Stomach (tissue), 9 donors: ENCODE results near the gene TANGO6. TPM values are rescaled to one million over a fixed set of nuclear protein-coding genes. Genes with fewer than 3 reads are reported as not detected.

ENCODE experiments used
- DNase-seq, 2 donors: peaks; one replicate each; pipeline versions ENCODE4 v3.0.0 to v3.0.0-alpha.2; 2013 to 2019
- H3K27ac ChIP-seq, 5 donors: fragments of 200-600 bp in 4 of 5; sonication (generic) in 4 of 5; one replicate each; pipeline ENCODE4 v1.5.1; 2013 to 2019; ENCODE audit warnings: mild to moderate bottlenecking in 1 of 5, moderate library complexity in 1 of 5
- H3K27me3 ChIP-seq, 3 donors: fragments of 200-600 bp; sonication (generic); one replicate each; pipeline ENCODE4 v1.5.1; 2017 to 2019; ENCODE audit warnings: mixed run types in 1 of 3
- H3K36me3 ChIP-seq, 4 donors: fragments of 200-600 bp; sonication (generic); 1 replicate in 3 of 4; 2 replicates in 1 of 4; pipeline ENCODE4 v1.5.1; 2016 to 2019
- H3K4me1 ChIP-seq, 4 donors: fragments of 200-600 bp; sonication (generic); one replicate each; pipeline ENCODE4 v1.5.1; 2016 to 2019
- H3K4me3 ChIP-seq, 4 donors: fragments of 200-600 bp; sonication (generic) in 3 of 4; one replicate each; pipeline ENCODE4 v1.5.1; 2016 to 2019; ENCODE audit warnings: mild to moderate bottlenecking in 1 of 4
- H3K9me3 ChIP-seq, 4 donors: fragments of 200-600 bp; sonication (generic); one replicate each; pipeline ENCODE4 v1.5.1; 2016 to 2019
- EP300 ChIP-seq: sonication (generic); formaldehyde crosslinking; IDR thresholded peaks from one replicate; pipeline ENCODE4 v1.6.1; 2017; ENCODE audit warnings: antibody characterized with exemption
- POLR2A ChIP-seq, 4 donors: fragments of 450-650 bp; IDR thresholded peaks; one replicate each; pipeline ENCODE4 v1.6.1; 2016; ENCODE audit warnings: antibody characterized with exemption in 4 of 4, control low read depth in 2 of 4, mild to moderate bottlenecking in 1 of 4, moderate library complexity in 1 of 4
- POLR2AphosphoS5 ChIP-seq, 3 donors: sonication (generic); formaldehyde crosslinking; IDR thresholded peaks; one replicate each; pipeline ENCODE4 v1.6.1; 2016; ENCODE audit warnings: antibody characterized with exemption in 3 of 3
- WGBS, 5 donors: extraction: QIAGEN DNeasy Blood & Tissue Kit in 3 of 5; methylation state at CpG; one replicate each; pipeline versions ENCODE4 v1.1.5 to v1.1.7; 2013 to 2018; 5-methylcytosine and 5-hydroxymethylcytosine counted together
- intact Hi-C: fragments of 100-400 bp; cut with DNase I; formaldehyde crosslinking; loops from one replicate; pipeline ENCODE4 v1.15.1; 2023; ENCODE audit warnings: low total_unique reads
- polyA plus RNA-seq, 3 donors: library from polyadenylated mRNA; stranded (reverse); fragments of 200-250 nt; gene quantifications; one replicate each; pipeline ENCODE4 v1.2.3, GENCODE V29; 2013
- total RNA-seq, 5 donors: library from RNA; depleted of rRNA; stranded (reverse); fragments of >200 nt; gene quantifications; one replicate each; pipeline versions ENCODE4 v1.1.0 to v1.2.3, GENCODE V29; 2014 to 2016
- TF ChIP-seq, protein P1 (sequence below), 7 experiments: fragments of 450-650 bp in 4 of 7; fragments of 200-600 bp in 3 of 7; sonication (generic) in 3 of 7; IDR thresholded peaks; one replicate each; pipeline ENCODE4 v1.5.1; 2016 to 2019; ENCODE audit warnings: antibody characterized with exemption in 7 of 7, control low read depth in 2 of 7, mild to moderate bottlenecking in 1 of 7
- donor health status: healthy with polysubstance abuse.
- donor health status: Bipolar disorder and iron deficiency.
- donor health status: healthy.

TANGO6 gene
- total and polyA plus RNA-seq, 8 donors: 2.2 to 32.7 (median 11.4) TPM

- peaks cover 6 to 18% (median 8%) of the 10 kb centered on the region in 4 donors for H3K4me1 ChIP-seq
- no peak overlapping the region for H3K27ac ChIP-seq
- DNase-seq: peak in 1 of 2 donors; percentile 5
- H3K27me3 ChIP-seq: no peaks in the 10 kb centered on the region
- 68 to 78% (median 72%) methylated on average over 6 of the region's 6 CpGs for WGBS, 5 donors
- H3K4me3 ChIP-seq: no peak overlapping the region
- H3K9me3 ChIP-seq: no peaks in the 10 kb centered on the region
- TF ChIP-seq, protein P1, sequence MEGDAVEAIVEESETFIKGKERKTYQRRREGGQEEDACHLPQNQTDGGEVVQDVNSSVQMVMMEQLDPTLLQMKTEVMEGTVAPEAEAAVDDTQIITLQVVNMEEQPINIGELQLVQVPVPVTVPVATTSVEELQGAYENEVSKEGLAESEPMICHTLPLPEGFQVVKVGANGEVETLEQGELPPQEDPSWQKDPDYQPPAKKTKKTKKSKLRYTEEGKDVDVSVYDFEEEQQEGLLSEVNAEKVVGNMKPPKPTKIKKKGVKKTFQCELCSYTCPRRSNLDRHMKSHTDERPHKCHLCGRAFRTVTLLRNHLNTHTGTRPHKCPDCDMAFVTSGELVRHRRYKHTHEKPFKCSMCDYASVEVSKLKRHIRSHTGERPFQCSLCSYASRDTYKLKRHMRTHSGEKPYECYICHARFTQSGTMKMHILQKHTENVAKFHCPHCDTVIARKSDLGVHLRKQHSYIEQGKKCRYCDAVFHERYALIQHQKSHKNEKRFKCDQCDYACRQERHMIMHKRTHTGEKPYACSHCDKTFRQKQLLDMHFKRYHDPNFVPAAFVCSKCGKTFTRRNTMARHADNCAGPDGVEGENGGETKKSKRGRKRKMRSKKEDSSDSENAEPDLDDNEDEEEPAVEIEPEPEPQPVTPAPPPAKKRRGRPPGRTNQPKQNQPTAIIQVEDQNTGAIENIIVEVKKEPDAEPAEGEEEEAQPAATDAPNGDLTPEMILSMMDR (IDR thresholded peaks at IDR 0.05): no peak
- TF ChIP-seq POLR2AphosphoS5 (IDR thresholded peaks at IDR 0.05) (no peak), EP300 (no peak), POLR2A (IDR thresholded peaks at IDR 0.05) (no peak)
- intact Hi-C loops: no loop called here
- H3K36me3 ChIP-seq: peaks cover 49 to 91% (median 84%) of the 10 kb centered on the region in 4 donors
Observed at GRCh38 chr16:69116906-69117305, 273.6 kb downstream of the TANGO6 start.

DNA sequence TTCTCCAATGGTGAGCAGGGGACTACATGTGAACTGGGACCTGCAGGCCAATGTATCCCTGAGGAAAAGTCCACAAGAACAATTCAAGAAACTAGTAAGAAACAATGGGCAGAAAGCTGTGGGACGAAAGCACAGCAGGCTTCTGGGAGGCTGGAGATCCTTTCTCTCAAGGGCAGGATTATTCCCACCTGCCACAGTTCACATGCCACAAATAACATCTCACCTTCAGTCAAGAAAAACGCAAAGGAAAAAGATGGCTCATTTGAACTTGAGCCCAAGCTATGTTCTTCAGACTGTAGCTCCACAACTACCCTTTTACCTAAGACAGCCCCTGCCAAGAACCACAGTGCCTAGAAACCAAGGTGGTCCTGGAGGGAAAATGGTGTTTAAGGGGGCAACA, 275.1 kb downstream of the TANGO6 start:
- H3K9me3 ChIP-seq: no peaks in the 10 kb centered on the region
- WGBS, 5 donors: 84 to 94% (median 90%) methylated on average over 2 of the region's 2 CpGs
- TF ChIP-seq, protein P1 (IDR thresholded peaks at IDR 0.05): no peak
- TF ChIP-seq POLR2A (IDR thresholded peaks at IDR 0.05) (no peak), EP300 (no peak), POLR2AphosphoS5 (IDR thresholded peaks at IDR 0.05) (no peak)
- H3K27ac ChIP-seq: no peak overlapping the region
- no peak overlapping the region for H3K4me3 ChIP-seq
- H3K27me3 ChIP-seq: no peaks in the 10 kb centered on the region
- DNase-seq: no peak
- intact Hi-C loops: no loop called here
- H3K4me1 ChIP-seq: peaks cover 0 to 14% (median 6%) of the 10 kb centered on the region in 4 donors
- peaks cover 49 to 83% (median 79%) of the 10 kb centered on the region in 4 donors for H3K36me3 ChIP-seq

- WGBS, 5 donors: 67 to 93% (median 76%) methylated on average over 1 to 2 of the region's 2 CpGs
- H3K27ac ChIP-seq: no peak overlapping the region
Observed at GRCh38 chr16:69118994-69119393, 275.7 kb downstream of the TANGO6 start.

GRCh38 chr16:69119536-69119935, 276.2 kb downstream of the TANGO6 start:
- 93 to 100% (median 99%) methylated on average over 1 to 2 of the region's 2 CpGs for WGBS, 5 donors
- DNase-seq: no peak

More at GRCh38 chr16:69118994-69119393, 275.7 kb downstream of the TANGO6 start:
- Histone ChIP-seq H3K27me3 (no peaks in the 10 kb centered on the region), H3K4me1 (peaks cover 0 to 14% (median 9%) of the 10 kb centered on the region in 4 donors), H3K4me3 (no peak overlapping the region), H3K36me3 (peaks cover 48 to 77% (median 74%) of the 10 kb centered on the region in 4 donors), H3K9me3 (no peaks in the 10 kb centered on the region)
- no peak for DNase-seq
- no peak for TF ChIP-seq EP300
- TF ChIP-seq POLR2A (IDR thresholded peaks at IDR 0.05): no peak
- TF ChIP-seq, protein P1 (IDR thresholded peaks at IDR 0.05): no peak
- TF ChIP-seq POLR2AphosphoS5 (IDR thresholded peaks at IDR 0.05): no peak
- intact Hi-C loops: no loop called here

More at GRCh38 chr16:69119536-69119935, 276.2 kb downstream of the TANGO6 start:
- TF ChIP-seq POLR2A (IDR thresholded peaks at IDR 0.05) (no peak), POLR2AphosphoS5 (IDR thresholded peaks at IDR 0.05) (no peak), EP300 (no peak)
- TF ChIP-seq, protein P1 (IDR thresholded peaks at IDR 0.05): no peak
- Histone ChIP-seq H3K4me3 (no peak overlapping the region), H3K27me3 (no peaks in the 10 kb centered on the region), H3K27ac (no peak overlapping the region), H3K36me3 (peaks cover 42 to 74% (median 71%) of the 10 kb centered on the region in 4 donors), H3K9me3 (no peaks in the 10 kb centered on the region), H3K4me1 (peaks cover 0 to 17% (median 10%) of the 10 kb centered on the region in 4 donors)
- intact Hi-C loops: no loop called here
